OCI-LY7 (cell line): ENCODE results near the gene DCAF7.

Source experiments
- EZH2phosphoT487 ChIP-seq: fragments of 200-600 bp; sonication (generic); IDR thresholded peaks from 2 replicates; pipeline ENCODE4 v1.6.1; 2018; ENCODE audit warnings: low read depth, borderline replicate concordance, mild to moderate bottlenecking, mixed run types, antibody characterized with exemption, low read length, moderate library complexity, mixed read lengths
- TF ChIP-seq, protein P1 (sequence below): fragments of 200-600 bp; sonication (generic); conservative IDR thresholded peaks from 2 replicates; pipeline ENCODE4 v1.5.1; 2014; ENCODE audit warnings: mild to moderate bottlenecking, antibody characterized with exemption, low read length, moderate library complexity, mixed read lengths

DNA sequence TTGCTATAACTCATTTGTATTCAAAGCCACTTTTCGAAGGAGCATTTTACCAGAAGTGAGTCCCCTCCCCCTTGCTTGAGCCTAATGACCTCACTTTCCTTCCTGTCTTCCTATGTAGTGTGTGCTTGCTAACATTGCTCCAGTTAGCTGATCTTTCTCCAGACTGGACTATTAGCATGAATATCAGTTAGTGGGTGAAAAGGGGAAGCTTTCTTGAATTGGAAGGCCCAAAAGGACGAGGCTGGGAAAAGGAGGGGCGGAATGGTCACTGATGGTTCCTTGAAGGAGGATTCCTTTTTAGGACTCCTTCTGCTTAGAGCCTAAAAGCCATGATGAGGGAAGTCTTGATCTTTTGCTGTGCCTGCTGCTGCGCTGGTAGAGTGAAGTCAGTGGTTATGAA is 83.9 kb downstream of the DCAF7 start:
- TF ChIP-seq, protein P1, sequence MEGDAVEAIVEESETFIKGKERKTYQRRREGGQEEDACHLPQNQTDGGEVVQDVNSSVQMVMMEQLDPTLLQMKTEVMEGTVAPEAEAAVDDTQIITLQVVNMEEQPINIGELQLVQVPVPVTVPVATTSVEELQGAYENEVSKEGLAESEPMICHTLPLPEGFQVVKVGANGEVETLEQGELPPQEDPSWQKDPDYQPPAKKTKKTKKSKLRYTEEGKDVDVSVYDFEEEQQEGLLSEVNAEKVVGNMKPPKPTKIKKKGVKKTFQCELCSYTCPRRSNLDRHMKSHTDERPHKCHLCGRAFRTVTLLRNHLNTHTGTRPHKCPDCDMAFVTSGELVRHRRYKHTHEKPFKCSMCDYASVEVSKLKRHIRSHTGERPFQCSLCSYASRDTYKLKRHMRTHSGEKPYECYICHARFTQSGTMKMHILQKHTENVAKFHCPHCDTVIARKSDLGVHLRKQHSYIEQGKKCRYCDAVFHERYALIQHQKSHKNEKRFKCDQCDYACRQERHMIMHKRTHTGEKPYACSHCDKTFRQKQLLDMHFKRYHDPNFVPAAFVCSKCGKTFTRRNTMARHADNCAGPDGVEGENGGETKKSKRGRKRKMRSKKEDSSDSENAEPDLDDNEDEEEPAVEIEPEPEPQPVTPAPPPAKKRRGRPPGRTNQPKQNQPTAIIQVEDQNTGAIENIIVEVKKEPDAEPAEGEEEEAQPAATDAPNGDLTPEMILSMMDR, result no peak
- no peak for TF ChIP-seq EZH2phosphoT487
